Measurements from ENCODE around the gene PDGFRB. TPM values are rescaled to one million over a fixed set of nuclear protein-coding genes. Genes with fewer than 3 reads are reported as not detected.
A peak's percentile ranks its signal among the peaks of the same experiment; 100 is the strongest.

Gene PDGFRB
- total and polyA plus RNA-seq, 9 of the 15 experiments (the other 6 are each of a cell fraction or from before 2014, with no cell fraction given), result 0.01 to 1.5 (median 0.09) TPM; not detected in 3

GRCh38 chr5:150161242-150162141 is 5.8 kb upstream of the PDGFRB start (continued):
- no peak for TF ChIP-seq SMARCC2 (IDR thresholded peaks at IDR 0.05; ENCODE audit: low read depth)
- peak; percentile 72 for TF ChIP-seq ETV5 (CRISPR knock-in tag; IDR thresholded peaks at IDR 0.05; ENCODE audit: low read depth)
- TF ChIP-seq ZNF584 (CRISPR knock-in tag; IDR thresholded peaks at IDR 0.05; ENCODE audit: low read depth), result no peak
- TF ChIP-seq GABPA (tag; conservative IDR thresholded peaks at IDR 0.05; ENCODE audit: low read depth), result no peak
- TF ChIP-seq ELF4 (CRISPR knock-in tag; IDR thresholded peaks at IDR 0.05), result no peak
- TF ChIP-seq ZNF232 (CRISPR knock-in tag; IDR thresholded peaks at IDR 0.05), result no peak
- no peak for TF ChIP-seq MAX (CRISPR knock-in tag; IDR thresholded peaks at IDR 0.05)
- TF ChIP-seq, protein P1, sequence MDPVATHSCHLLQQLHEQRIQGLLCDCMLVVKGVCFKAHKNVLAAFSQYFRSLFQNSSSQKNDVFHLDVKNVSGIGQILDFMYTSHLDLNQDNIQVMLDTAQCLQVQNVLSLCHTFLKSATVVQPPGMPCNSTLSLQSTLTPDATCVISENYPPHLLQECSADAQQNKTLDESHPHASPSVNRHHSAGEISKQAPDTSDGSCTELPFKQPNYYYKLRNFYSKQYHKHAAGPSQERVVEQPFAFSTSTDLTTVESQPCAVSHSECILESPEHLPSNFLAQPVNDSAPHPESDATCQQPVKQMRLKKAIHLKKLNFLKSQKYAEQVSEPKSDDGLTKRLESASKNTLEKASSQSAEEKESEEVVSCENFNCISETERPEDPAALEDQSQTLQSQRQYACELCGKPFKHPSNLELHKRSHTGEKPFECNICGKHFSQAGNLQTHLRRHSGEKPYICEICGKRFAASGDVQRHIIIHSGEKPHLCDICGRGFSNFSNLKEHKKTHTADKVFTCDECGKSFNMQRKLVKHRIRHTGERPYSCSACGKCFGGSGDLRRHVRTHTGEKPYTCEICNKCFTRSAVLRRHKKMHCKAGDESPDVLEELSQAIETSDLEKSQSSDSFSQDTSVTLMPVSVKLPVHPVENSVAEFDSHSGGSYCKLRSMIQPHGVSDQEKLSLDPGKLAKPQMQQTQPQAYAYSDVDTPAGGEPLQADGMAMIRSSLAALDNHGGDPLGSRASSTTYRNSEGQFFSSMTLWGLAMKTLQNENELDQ (CRISPR knock-in tag; IDR thresholded peaks at IDR 0.05; ENCODE audit: borderline replicate concordance), result peak; percentile 77; the same call in 1 of the 2 replicates
- no peak for TF ChIP-seq CHD1 (IDR thresholded peaks at IDR 0.05; ENCODE audit: low read length)
- no peak for TF ChIP-seq DIDO1 (tag; IDR thresholded peaks at IDR 0.05; ENCODE audit: low read depth)
- no peak for TF ChIP-seq ATF1 (CRISPR knock-in tag; IDR thresholded peaks at IDR 0.05)
- 0 out of 2 replicates have a peak, but pooled peaks have one; percentile 20 for TF ChIP-seq ATF1 (tag; IDR thresholded peaks at IDR 0.05)
- no peak for TF ChIP-seq ZNF3 (CRISPR knock-in tag; IDR thresholded peaks at IDR 0.05)
- 0 out of 2 replicates have a peak, but pooled peaks have one; percentile 18 for TF ChIP-seq FOSL1 (tag; conservative IDR thresholded peaks at IDR 0.05)
- TF ChIP-seq BHLHE40 (IDR thresholded peaks at IDR 0.05; ENCODE audit: low read length), result 0 out of 2 replicates have a peak, but pooled peaks have one; percentile 33
- no peak for TF ChIP-seq CCNT2 (IDR thresholded peaks at IDR 0.05; ENCODE audit: borderline replicate concordance, extremely low read depth, insufficient read length, low read depth, low read length)
- TF ChIP-seq SMARCE1 (IDR thresholded peaks at IDR 0.05), result no peak
- TF ChIP-seq BCOR (IDR thresholded peaks at IDR 0.05), result no peak
- TF ChIP-seq ZBTB43 (CRISPR knock-in tag; IDR thresholded peaks at IDR 0.05), result 0 out of 2 replicates have a peak, but pooled peaks have one; percentile 36
- TF ChIP-seq, protein P2, sequence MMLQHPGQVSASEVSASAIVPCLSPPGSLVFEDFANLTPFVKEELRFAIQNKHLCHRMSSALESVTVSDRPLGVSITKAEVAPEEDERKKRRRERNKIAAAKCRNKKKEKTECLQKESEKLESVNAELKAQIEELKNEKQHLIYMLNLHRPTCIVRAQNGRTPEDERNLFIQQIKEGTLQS (IDR thresholded peaks at IDR 0.05), result no peak
- TF ChIP-seq, protein P2 (CRISPR knock-in tag; conservative IDR thresholded peaks at IDR 0.05), result no peak
- no peak for TF ChIP-seq PRPF4 (IDR thresholded peaks at IDR 0.05; ENCODE audit: insufficient read depth, low read depth, low read length, poor library complexity, severe bottlenecking)
- no peak for TF ChIP-seq MTA1 (IDR thresholded peaks at IDR 0.05; ENCODE audit: borderline replicate concordance)
- TF ChIP-seq CBFB (CRISPR knock-in tag; IDR thresholded peaks at IDR 0.05), result peak; percentile 72; the same call in 1 of the 2 replicates
